H1 (cell line): ENCODE measurements around the gene UPK1B. TPM values are rescaled to one million over a fixed set of nuclear protein-coding genes. Genes with fewer than 3 reads are reported as not detected.

Experiments
- CTCF ChIA-PET: fragments of 300-600 bp; sonication (Branson Sonifier 250); formaldehyde crosslinking; loops from one replicate; lab custom pipeline; 2021; ENCODE audit not compliant: partially characterized antibody; lab: Charles Lee
- POLR2A ChIA-PET: fragments of 300-600 bp; sonication (Branson Sonifier 250); formaldehyde crosslinking; loops from one replicate; lab custom pipeline; 2021; ENCODE audit warnings: inconsistent platforms; ENCODE audit not compliant: partially characterized antibody; lab: Charles Lee
- DNase-seq, 2 experiments: peaks; one replicate each; pipeline versions ENCODE4 v3.0.0 to v3.0.0-alpha.2; 2010 to 2022; ENCODE audit warnings: low spot score in 2 of 2, low read depth in 1 of 2, mixed read lengths in 1 of 2
- FAIRE-seq: peaks from 2 replicates; lab custom pipeline; 2011; peaks lifted over from hg19 to GRCh38; lab: Jason Lieb, UNC
- H2AFZ ChIP-seq: 2 replicates; pipeline ENCODE4 v1.8.1; 2012; ENCODE audit warnings: low read length, inconsistent platforms
- H2AK5ac ChIP-seq: 2 replicates; pipeline ENCODE4 v1.6.1; 2013; ENCODE audit warnings: low read depth, low read length
- H2BK120ac ChIP-seq: replicated peaks from 2 replicates; pipeline ENCODE3; 2013; ENCODE audit warnings: low read depth, low read length, inconsistent platforms
- H2BK12ac ChIP-seq: 2 replicates; pipeline ENCODE4 v1.6.1; 2013; ENCODE audit warnings: low read depth, low read length
- H2BK15ac ChIP-seq: 2 replicates; pipeline ENCODE4 v1.6.1; 2013; ENCODE audit warnings: low read length
- H2BK20ac ChIP-seq: 2 replicates; pipeline ENCODE4 v1.6.1; 2013; ENCODE audit warnings: low read length
- H2BK5ac ChIP-seq: 2 replicates; pipeline ENCODE4 v1.6.1; 2013; ENCODE audit warnings: low read depth, low read length
- H3K14ac ChIP-seq: 2 replicates; pipeline ENCODE4 v1.6.1; 2013; ENCODE audit warnings: inconsistent platforms; ENCODE audit not compliant: insufficient read length
- H3K18ac ChIP-seq: 2 replicates; pipeline ENCODE4 v1.6.1; 2013; ENCODE audit warnings: low read length; ENCODE audit errors: extremely low read depth
- H3K23ac ChIP-seq: 2 replicates; pipeline ENCODE4 v1.6.1; 2013; ENCODE audit warnings: inconsistent platforms; ENCODE audit not compliant: insufficient read length
- H3K23me2 ChIP-seq: 2 replicates; pipeline ENCODE4 v1.6.1; 2013; ENCODE audit warnings: low read depth, low read length
- H3K27ac ChIP-seq: 2 replicates; pipeline ENCODE4 v1.6.1; 2011; ENCODE audit warnings: low read depth, low read length, inconsistent platforms
- H3K27me3 ChIP-seq, 4 experiments: replicated peaks in 1 of 4; 1 replicate in 1 of 4; 2 replicates in 3 of 4; pipeline versions ENCODE4 v1.6.1 to v1.8.1; 2011 to 2013; ENCODE audit warnings: low read length in 3 of 4, mild to moderate bottlenecking in 3 of 4, inconsistent platforms in 2 of 4, mixed read lengths in 2 of 4, moderate library complexity in 1 of 4; ENCODE audit not compliant: control insufficient read depth in 3 of 4, insufficient read depth in 3 of 4; ENCODE audit errors: extremely low read depth in 1 of 4
- H3K36me3 ChIP-seq, 4 experiments: 2 replicates each; pipeline versions ENCODE4 v1.6.1 to v1.8.1; 2011 to 2013; ENCODE audit warnings: mild to moderate bottlenecking in 4 of 4, low read length in 3 of 4, moderate library complexity in 2 of 4, control low read depth in 1 of 4, inconsistent platforms in 1 of 4; ENCODE audit not compliant: insufficient read depth in 4 of 4, control insufficient read depth in 2 of 4
- H3K4ac ChIP-seq: replicated peaks from 2 replicates; pipeline ENCODE3; 2013; ENCODE audit warnings: low read length, low read depth, mixed read lengths, inconsistent platforms; ENCODE audit not compliant: insufficient read length
- H3K4me1 ChIP-seq, 4 experiments: replicated peaks in 1 of 4; 1 replicate in 1 of 4; 2 replicates in 3 of 4; pipeline versions ENCODE4 v1.6.1 to v1.8.1; 2011 to 2013; ENCODE audit warnings: low read length in 3 of 4, inconsistent platforms in 2 of 4, mixed read lengths in 1 of 4; ENCODE audit not compliant: insufficient read depth in 4 of 4, control insufficient read depth in 3 of 4
- H3K4me2 ChIP-seq, 2 experiments: 2 replicates each; pipeline versions ENCODE4 v1.6.1 to v1.8.1; 2011 to 2013; ENCODE audit warnings: low read depth in 2 of 2, low read length in 2 of 2, control low read depth in 1 of 2, inconsistent platforms in 1 of 2, mild to moderate bottlenecking in 1 of 2; ENCODE audit not compliant: insufficient read depth in 1 of 2
- H3K4me3 ChIP-seq, 4 experiments: fragments of 200-600, 300-600 bp in 1 of 4; sonication (generic), shearing (Covaris generic), sonication (Bioruptor Twin) in 1 of 4; 2 replicates each; pipeline versions ENCODE4 v1.5.1 to v1.8.1; 2011 to 2016; ENCODE audit warnings: low read length in 4 of 4, low read depth in 3 of 4, control low read depth in 2 of 4, inconsistent platforms in 2 of 4, mild to moderate bottlenecking in 2 of 4, mixed read lengths in 1 of 4, moderate library complexity in 1 of 4; ENCODE audit not compliant: insufficient read depth in 2 of 4; ENCODE audit errors: extremely low read depth in 1 of 4
- H3K56ac ChIP-seq: replicated peaks from 2 replicates; pipeline ENCODE3; 2013; ENCODE audit warnings: low read depth, mild to moderate bottlenecking, mixed read lengths, low read length, inconsistent platforms; ENCODE audit not compliant: insufficient read length
- H3K79me1 ChIP-seq: 2 replicates; pipeline ENCODE4 v1.6.1; 2013; ENCODE audit warnings: low read depth, low read length, control low read depth
- H3K79me2 ChIP-seq, 2 experiments: 2 replicates each; pipeline versions ENCODE4 v1.6.1 to v1.8.1; 2012 to 2013; ENCODE audit warnings: low read length in 2 of 2, mild to moderate bottlenecking in 2 of 2, inconsistent platforms in 1 of 2; ENCODE audit not compliant: insufficient read depth in 2 of 2, control insufficient read depth in 1 of 2
- H3K9ac ChIP-seq, 4 experiments: replicated peaks in 1 of 4; 1 replicate in 1 of 4; 2 replicates in 3 of 4; pipeline versions ENCODE4 v1.6.1 to v1.8.1; 2011 to 2013; ENCODE audit warnings: low read depth in 3 of 4, low read length in 3 of 4, control low read depth in 2 of 4, mild to moderate bottlenecking in 2 of 4, moderate library complexity in 2 of 4, inconsistent platforms in 1 of 4; ENCODE audit errors: extremely low read depth in 1 of 4
- H3K9me3 ChIP-seq, 2 experiments: 2 replicates each; pipeline versions ENCODE4 v1.6.1 to v1.8.1; 2012 to 2013; ENCODE audit warnings: mild to moderate bottlenecking in 2 of 2, moderate library complexity in 2 of 2, control low read depth in 1 of 2, inconsistent platforms in 1 of 2, low read depth in 1 of 2, low read length in 1 of 2, mixed read lengths in 1 of 2; ENCODE audit not compliant: insufficient read depth in 2 of 2
- H4K20me1 ChIP-seq, 2 experiments: replicated peaks in 1 of 2; 2 replicates each; pipeline versions ENCODE3 to v1.8.1; 2011 to 2013; ENCODE audit warnings: inconsistent platforms in 2 of 2, low read length in 2 of 2, mild to moderate bottlenecking in 1 of 2; ENCODE audit not compliant: insufficient read depth in 2 of 2, control insufficient read depth in 1 of 2
- H4K5ac ChIP-seq: 2 replicates; pipeline ENCODE4 v1.6.1; 2013; ENCODE audit warnings: low read length, low read depth, mixed read lengths, inconsistent platforms; ENCODE audit not compliant: insufficient read length
- H4K8ac ChIP-seq: 2 replicates; pipeline ENCODE4 v1.8.0; 2013; ENCODE audit warnings: mild to moderate bottlenecking, moderate library complexity, low read length, inconsistent platforms; ENCODE audit not compliant: insufficient read depth; ENCODE audit errors: extremely low read depth
- H4K91ac ChIP-seq: replicated peaks from 2 replicates; pipeline ENCODE3; 2013; ENCODE audit warnings: low read length, mixed read lengths, inconsistent platforms; ENCODE audit not compliant: insufficient read length
- BACH1 ChIP-seq: IDR thresholded peaks from 2 replicates; pipeline ENCODE4 v1.6.1; 2012; ENCODE audit warnings: low read length, improper control_type of control experiment
- CBX5 ChIP-seq: fragments of 300-800, 300-1000 bp; sonication (generic); IDR thresholded peaks from 2 replicates; pipeline ENCODE4 v1.7.1; 2016; ENCODE audit warnings: antibody characterized with exemption, low read length, low read depth
- PHF8 ChIP-seq: fragments of 200-600 bp; sonication (generic); conservative IDR thresholded peaks from 2 replicates; pipeline ENCODE4 v1.7.1; 2012; ENCODE audit warnings: low read depth, mild to moderate bottlenecking, inconsistent platforms, low read length, moderate library complexity
- POU5F1 ChIP-seq: IDR thresholded peaks from 2 replicates; pipeline ENCODE4 v1.6.1; 2011; ENCODE audit warnings: low read depth, mild to moderate bottlenecking, low read length, moderate library complexity
- RNF2 ChIP-seq: fragments of 200-900, 300-1000 bp; sonication (generic); IDR thresholded peaks from 2 replicates; pipeline ENCODE4 v1.7.1; 2016; ENCODE audit warnings: borderline replicate concordance, low read depth, mild to moderate bottlenecking, antibody characterized with exemption, low read length; ENCODE audit not compliant: poor library complexity, severe bottlenecking; ENCODE audit errors: missing control alignments
- SIN3A ChIP-seq, 2 experiments: IDR thresholded peaks in 1 of 2; conservative IDR thresholded peaks in 1 of 2; 2 replicates each; pipeline ENCODE4 v1.6.1; 2011 to 2012; ENCODE audit warnings: low read length in 2 of 2, improper control_type of control experiment in 1 of 2, low read depth in 1 of 2, mild to moderate bottlenecking in 1 of 2
- USF2 ChIP-seq: IDR thresholded peaks from 2 replicates; pipeline ENCODE4 v1.6.1; 2011; ENCODE audit warnings: low read length, improper control_type of control experiment
- WGBS, 2 experiments: shearing (Covaris generic) in 1 of 2; methylation state at CpG; one replicate each; pipeline versions ENCODE4 v1.1.6 to v1.1.7; 2013 to 2015; ENCODE audit warnings: low lambda C conversion rate in 2 of 2, mixed read lengths in 2 of 2, inconsistent platforms in 1 of 2, low coverage in 1 of 2, missing lambda C conversion rate in 1 of 2; ENCODE audit not compliant: insufficient replicate concordance in 2 of 2, insufficient coverage in 1 of 2, insufficient read length in 1 of 2; ENCODE audit errors: extremely low coverage in 1 of 2, missing lambda C conversion rate in 1 of 2; 5-methylcytosine and 5-hydroxymethylcytosine counted together
- polyA plus RNA-seq, 7 experiments: library from polyadenylated mRNA; depleted of rRNA in 3 of 7; stranded (reverse) in 5 of 7; unstranded in 2 of 7; fragments of >200 nt in 5 of 7; fragments of 200-250 nt in 2 of 7; gene quantifications; 1 replicate in 5 of 7; 2 replicates in 1 of 7; 4 replicates in 1 of 7; pipeline versions ENCODE4 v1.2.1 to v1.2.3, GENCODE V29; 2011 to 2013; ENCODE audit warnings: missing spikeins in 2 of 7, mixed read lengths in 2 of 7
- total RNA-seq: library from RNA; stranded (reverse); fragmentation: NEBNext Ultra II Directional; extraction: Animal tissue kit (Norgen Biotek cat#: 25700); gene quantifications from 2 replicates; pipeline ENCODE4 v1.2.1, GENCODE V29; 2021

UPK1B gene
- total and polyA plus RNA-seq, 2 of the 8 experiments (the other 6 are each of a cell fraction or from before 2014, with no cell fraction given): 0.67 to 0.68 TPM

GRCh38 chr3:119219069-119219468, 45.7 kb downstream of the UPK1B start:
- Histone ChIP-seq H3K9ac (no peak overlapping the region), H2BK5ac (no peak overlapping the region), H2AK5ac (no peak overlapping the region), H3K18ac (no peak overlapping the region), H4K8ac (no peak overlapping the region), H4K91ac (no peak overlapping the region), H4K20me1 (peaks cover 0 to 3% of the 10 kb centered on the region in 2 experiments), H2BK120ac (no peak overlapping the region), H3K4me1 (no peaks in the 10 kb centered on the region), H3K23ac (no peak overlapping the region), H3K14ac (no peak overlapping the region), H2BK20ac (no peak overlapping the region), H3K4ac (no peak overlapping the region), H3K56ac (no peak overlapping the region), H3K79me1 (peaks cover 3% of the 10 kb centered on the region; the same call in 1 of the 2 replicates), H3K36me3 (peaks cover 18 to 94% (median 71%) of the 10 kb centered on the region in 4 experiments), H4K5ac (no peak overlapping the region), H3K23me2 (no peaks in the 10 kb centered on the region), H3K4me3 (no peak overlapping the region), H2AFZ (no peak overlapping the region), H2BK12ac (no peak overlapping the region), H3K79me2 (no peaks in the 10 kb centered on the region), H3K27ac (no peak overlapping the region), H3K4me2 (no peak overlapping the region), H2BK15ac (no peak overlapping the region), H3K9me3 (no peaks in the 10 kb centered on the region), H3K27me3 (no peaks in the 10 kb centered on the region)
- CTCF ChIA-PET: interaction anchor here (0.7 to 1.5 kb wide), 5 partner anchors 22 to 337 kb away, joined by 3 to 7 read pairs (median 4); partner anchors contain the start of genes B4GALT4 and TEX55
- no peak for FAIRE-seq
- no peak for DNase-seq
- POLR2A ChIA-PET: no interaction called here
- WGBS, 2 experiments: 95% methylated on average over 4 of the region's 4 CpGs; no CpG with 5 or more reads in 1 of the 2 experiments
- TF ChIP-seq PHF8 (no peak), SIN3A (conservative IDR thresholded peaks at IDR 0.05 in 1 of 2, IDR thresholded peaks at IDR 0.05 in 1 of 2; ENCODE audit: low read depth in 1 of 2, low read length in 2 of 2) (no peak), RNF2 (no peak), CBX5 (no peak), USF2 (no peak), POU5F1 (no peak), BACH1 (no peak)
